OCI-LY7 (cell line): ENCODE data around the gene ALB. TPM values are rescaled to one million over a fixed set of nuclear protein-coding genes. Genes with fewer than 3 reads are reported as not detected.

Experiments
- BruUV-seq: library from RNA; stranded (reverse); fragments of 400-500 nt; replicated peaks from 2 replicates; lab custom pipeline; 2021; lab: Mats Ljungman, UMichigan
- CTCF ChIA-PET: fragments of 300-600 bp; sonication (Branson Sonifier 250); formaldehyde crosslinking; loops from one replicate; lab custom pipeline; 2022; ENCODE audit warnings: antibody characterized with exemption; ENCODE audit not compliant: unreplicated experiment; lab: Charles Lee
- POLR2A ChIA-PET: fragments of 300-600 bp; sonication (Branson Sonifier 250); formaldehyde crosslinking; loops from one replicate; lab custom pipeline; 2022; ENCODE audit warnings: antibody characterized with exemption; lab: Charles Lee
- DNase-seq: peaks from one replicate; pipeline ENCODE4 v3.0.0-alpha.2; 2015; ENCODE audit warnings: low spot score
- H2AFZ ChIP-seq: fragments of 200-600 bp; sonication (generic), shearing (Covaris generic); 2 replicates; pipeline ENCODE4 v1.6.1; 2014; ENCODE audit warnings: mild to moderate bottlenecking, antibody characterized with exemption, low read length, moderate library complexity
- H3K27ac ChIP-seq: fragments of 200-600 bp; sonication (generic); 2 replicates; pipeline ENCODE4 v1.5.1; 2014; ENCODE audit warnings: mixed run types, low read depth, mild to moderate bottlenecking, moderate library complexity, low read length, inconsistent platforms; ENCODE audit not compliant: poor library complexity, severe bottlenecking
- H3K36me3 ChIP-seq: fragments of 200-600 bp; sonication (generic); 2 replicates; pipeline ENCODE4 v1.6.1; 2014; ENCODE audit warnings: mild to moderate bottlenecking, antibody characterized with exemption, low read length, moderate library complexity, mixed read lengths; ENCODE audit not compliant: insufficient read depth
- H3K4me1 ChIP-seq: fragments of 200-600 bp; sonication (generic); 2 replicates; pipeline ENCODE4 v1.5.1; 2014; ENCODE audit warnings: mild to moderate bottlenecking, low read length; ENCODE audit not compliant: insufficient read depth, poor library complexity, severe bottlenecking
- H3K4me2 ChIP-seq: fragments of 200-600 bp; sonication (generic); 2 replicates; pipeline ENCODE4 v1.6.1; 2014; ENCODE audit warnings: mild to moderate bottlenecking, low read length
- H3K4me3 ChIP-seq: fragments of 200-600 bp; sonication (generic); 2 replicates; pipeline ENCODE4 v1.5.1; 2014; ENCODE audit warnings: mild to moderate bottlenecking, low read depth, low read length; ENCODE audit not compliant: poor library complexity, severe bottlenecking
- H3K79me2 ChIP-seq: fragments of 200-600 bp; sonication (generic); 2 replicates; pipeline ENCODE4 v1.6.1; 2016; ENCODE audit warnings: low read depth, mild to moderate bottlenecking, low read length, moderate library complexity, mixed read lengths; ENCODE audit not compliant: insufficient read depth
- H3K9me2 ChIP-seq: fragments of 200-600 bp; sonication (generic); 2 replicates; pipeline ENCODE4 v1.6.1; 2016; ENCODE audit warnings: mild to moderate bottlenecking, low read length, mixed read lengths; ENCODE audit not compliant: insufficient read depth
- H3K9me3 ChIP-seq: fragments of 200-600 bp; sonication (generic); 2 replicates; pipeline ENCODE4 v1.6.1; 2014; ENCODE audit warnings: mild to moderate bottlenecking, mixed run types, low read length, mixed read lengths
- H4K20me1 ChIP-seq: fragments of 200-600 bp; sonication (generic); 2 replicates; pipeline ENCODE4 v1.6.1; 2014; ENCODE audit warnings: mild to moderate bottlenecking, antibody characterized with exemption, low read length, moderate library complexity, mixed read lengths; ENCODE audit not compliant: insufficient read depth
- EZH2phosphoT487 ChIP-seq: fragments of 200-600 bp; sonication (generic); IDR thresholded peaks from 2 replicates; pipeline ENCODE4 v1.6.1; 2018; ENCODE audit warnings: low read depth, borderline replicate concordance, mild to moderate bottlenecking, mixed run types, antibody characterized with exemption, low read length, moderate library complexity, mixed read lengths
- intact Hi-C: fragments of 100-400 bp; cut with micrococcal nuclease; formaldehyde crosslinking; loops from one replicate; pipeline ENCODE4 v1.10.0; 2022; ENCODE audit not compliant: unreplicated experiment
- total RNA-seq, 2 experiments: library from RNA; depleted of rRNA in 1 of 2; stranded (reverse); fragments of >200 nt in 1 of 2; shearing (Covaris generic) in 1 of 2; gene quantifications; 2 replicates each; pipeline ENCODE4 v1.2.3, GENCODE V29; 2014 to 2022
- TF ChIP-seq, protein P1 (sequence below): fragments of 200-600 bp; sonication (generic); conservative IDR thresholded peaks from 2 replicates; pipeline ENCODE4 v1.5.1; 2014; ENCODE audit warnings: mild to moderate bottlenecking, antibody characterized with exemption, low read length, moderate library complexity, mixed read lengths

The ALB gene
- total RNA-seq, 2 experiments from 2014 or later, result not detected

- Histone ChIP-seq H3K9me2 (no peaks in the 10 kb centered on the region), H3K9me3 (no peaks in the 10 kb centered on the region), H3K4me1 (no peaks in the 10 kb centered on the region), H4K20me1 (no peaks in the 10 kb centered on the region), H3K79me2 (no peaks in the 10 kb centered on the region), H2AFZ (no peak overlapping the region), H3K27ac (no peak overlapping the region), H3K4me3 (no peak overlapping the region), H3K36me3 (no peaks in the 10 kb centered on the region), H3K4me2 (no peak overlapping the region)
- ChIA-PET POLR2A (no interaction called here), CTCF (no interaction called here)
- no peak for DNase-seq
- BruUV-seq, result no TSS peak
- intact Hi-C loops, result no loop called here
- TF ChIP-seq, protein P1, sequence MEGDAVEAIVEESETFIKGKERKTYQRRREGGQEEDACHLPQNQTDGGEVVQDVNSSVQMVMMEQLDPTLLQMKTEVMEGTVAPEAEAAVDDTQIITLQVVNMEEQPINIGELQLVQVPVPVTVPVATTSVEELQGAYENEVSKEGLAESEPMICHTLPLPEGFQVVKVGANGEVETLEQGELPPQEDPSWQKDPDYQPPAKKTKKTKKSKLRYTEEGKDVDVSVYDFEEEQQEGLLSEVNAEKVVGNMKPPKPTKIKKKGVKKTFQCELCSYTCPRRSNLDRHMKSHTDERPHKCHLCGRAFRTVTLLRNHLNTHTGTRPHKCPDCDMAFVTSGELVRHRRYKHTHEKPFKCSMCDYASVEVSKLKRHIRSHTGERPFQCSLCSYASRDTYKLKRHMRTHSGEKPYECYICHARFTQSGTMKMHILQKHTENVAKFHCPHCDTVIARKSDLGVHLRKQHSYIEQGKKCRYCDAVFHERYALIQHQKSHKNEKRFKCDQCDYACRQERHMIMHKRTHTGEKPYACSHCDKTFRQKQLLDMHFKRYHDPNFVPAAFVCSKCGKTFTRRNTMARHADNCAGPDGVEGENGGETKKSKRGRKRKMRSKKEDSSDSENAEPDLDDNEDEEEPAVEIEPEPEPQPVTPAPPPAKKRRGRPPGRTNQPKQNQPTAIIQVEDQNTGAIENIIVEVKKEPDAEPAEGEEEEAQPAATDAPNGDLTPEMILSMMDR, result no peak
- TF ChIP-seq EZH2phosphoT487, result no peak
Observed at GRCh38 chr4:73431813-73432168, 27.7 kb downstream of the ALB start.

DNA sequence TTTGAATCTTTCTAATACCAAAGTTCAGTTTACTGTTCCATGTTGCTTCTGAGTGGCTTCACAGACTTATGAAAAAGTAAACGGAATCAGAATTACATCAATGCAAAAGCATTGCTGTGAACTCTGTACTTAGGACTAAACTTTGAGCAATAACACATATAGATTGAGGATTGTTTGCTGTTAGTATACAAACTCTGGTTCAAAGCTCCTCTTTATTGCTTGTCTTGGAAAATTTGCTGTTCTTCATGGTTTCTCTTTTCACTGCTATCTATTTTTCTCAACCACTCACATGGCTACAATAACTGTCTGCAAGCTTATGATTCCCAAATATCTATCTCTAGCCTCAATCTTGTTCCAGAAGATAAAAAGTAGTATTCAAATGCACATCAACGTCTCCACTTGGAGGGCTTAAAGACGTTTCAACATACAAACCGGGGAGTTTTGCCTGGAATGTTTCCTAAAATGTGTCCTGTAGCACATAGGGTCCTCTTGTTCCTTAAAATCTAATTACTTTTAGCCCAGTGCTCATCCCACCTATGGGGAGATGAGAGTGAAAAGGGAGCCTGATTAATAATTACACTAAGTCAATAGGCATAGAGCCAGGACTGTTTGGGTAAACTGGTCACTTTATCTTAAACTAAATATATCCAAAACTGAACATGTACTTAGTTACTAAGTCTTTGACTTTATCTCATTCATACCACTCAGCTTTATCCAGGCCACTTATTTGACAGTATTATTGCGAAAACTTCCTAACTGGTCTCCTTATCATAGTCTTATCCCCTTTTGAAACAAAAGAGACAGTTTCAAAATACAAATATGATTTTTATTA is 28.3 kb downstream of the ALB start:
- BruUV-seq, result no TSS peak
- ChIA-PET CTCF (no interaction called here), POLR2A (interaction anchor here (0.5 to 1.1 kb wide), 2 partner anchors 221 to 266 kb away, joined by 4 read pairs; no protein-coding TSS in a partner anchor)
- Histone ChIP-seq H3K4me2 (no peak overlapping the region), H3K79me2 (no peaks in the 10 kb centered on the region), H3K4me1 (no peaks in the 10 kb centered on the region), H3K36me3 (no peaks in the 10 kb centered on the region), H3K9me3 (no peaks in the 10 kb centered on the region), H4K20me1 (no peaks in the 10 kb centered on the region), H3K9me2 (no peaks in the 10 kb centered on the region), H2AFZ (no peak overlapping the region), H3K4me3 (no peak overlapping the region), H3K27ac (no peak overlapping the region)
- TF ChIP-seq, protein P1, result no peak
- no peak for TF ChIP-seq EZH2phosphoT487
- no peak for DNase-seq
- intact Hi-C loops, result no loop called here

DNA sequence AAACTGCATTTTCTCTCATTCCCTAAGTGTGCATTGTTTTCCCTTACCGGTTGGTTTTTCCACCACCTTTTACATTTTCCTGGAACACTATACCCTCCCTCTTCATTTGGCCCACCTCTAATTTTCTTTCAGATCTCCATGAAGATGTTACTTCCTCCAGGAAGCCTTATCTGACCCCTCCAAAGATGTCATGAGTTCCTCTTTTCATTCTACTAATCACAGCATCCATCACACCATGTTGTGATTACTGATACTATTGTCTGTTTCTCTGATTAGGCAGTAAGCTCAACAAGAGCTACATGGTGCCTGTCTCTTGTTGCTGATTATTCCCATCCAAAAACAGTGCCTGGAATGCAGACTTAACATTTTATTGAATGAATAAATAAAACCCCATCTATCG is 29.1 kb downstream of the ALB start:
- no peak for DNase-seq
- Histone ChIP-seq H4K20me1 (no peaks in the 10 kb centered on the region), H3K36me3 (no peaks in the 10 kb centered on the region), H3K4me1 (no peaks in the 10 kb centered on the region), H3K79me2 (no peaks in the 10 kb centered on the region), H3K9me2 (no peaks in the 10 kb centered on the region), H2AFZ (no peak overlapping the region), H3K4me3 (no peak overlapping the region), H3K9me3 (no peaks in the 10 kb centered on the region), H3K27ac (no peak overlapping the region), H3K4me2 (no peak overlapping the region)
- no TSS peak for BruUV-seq
- CTCF ChIA-PET, result no interaction called here
- POLR2A ChIA-PET, result interaction anchor here (0.5 to 1.1 kb wide), 2 partner anchors 221 to 265 kb away, joined by 4 read pairs; no protein-coding TSS in a partner anchor
- intact Hi-C loops, result no loop called here
- TF ChIP-seq, protein P1, result no peak
- no peak for TF ChIP-seq EZH2phosphoT487
